ENCODE results near the gene SHMT2. TPM values are rescaled to one million over a fixed set of nuclear protein-coding genes. Genes with fewer than 3 reads are reported as not detected.
A peak's percentile ranks its signal among the peaks of the same experiment; 100 is the strongest.

SHMT2 gene
- total and polyA plus RNA-seq, 9 of the 15 experiments (the other 6 are each of a cell fraction or from before 2014, with no cell fraction given) = 46.1 to 319 (median 115) TPM

- Histone ChIP-seq H3K36me3 (ENCODE audit: control insufficient read depth, insufficient read depth, low read length) (no peaks in the 10 kb centered on the region), H3K79me2 (ENCODE audit: control insufficient read depth, insufficient read depth, low read length) (no peaks in the 10 kb centered on the region), H3K9me1 (ENCODE audit: control insufficient read depth, insufficient read depth, low read length) (peaks cover 2% of the 10 kb centered on the region), H3K4me1 (replicated peaks in 1 of 2; ENCODE audit: control insufficient read depth in 2 of 2, insufficient read depth in 2 of 2, low read length in 2 of 2) (peaks cover 5 to 44% of the 10 kb centered on the region in 2 experiments; a peak in 4 of 5 replicates), H3K9me3 (replicated peaks; ENCODE audit: control insufficient read depth, insufficient read depth, low read depth, low read length) (no peaks in the 10 kb centered on the region), H3K9ac (ENCODE audit: insufficient read depth in 1 of 2, low read depth in 2 of 2, low read length in 2 of 2) (peak overlapping the region in 1 of 2 experiments; percentile 31; a peak in 2 of 4 replicates), H3K4me2 (ENCODE audit: insufficient read depth, low read length) (no peak overlapping the region), H3K4me3 (no peak overlapping the region), H3K27me3 (ENCODE audit: control insufficient read depth in 2 of 2, insufficient read depth in 2 of 2, low read length in 2 of 2) (peaks cover 43 to 74% of the 10 kb centered on the region in 2 experiments), H3K27ac (ENCODE audit: extremely low read depth, low read depth, low read length) (no peak overlapping the region), H4K20me1 (replicated peaks; ENCODE audit: control insufficient read depth, insufficient read depth, low read length) (peaks cover 14% of the 10 kb centered on the region), H2AFZ (ENCODE audit: low read depth, low read length) (no peak overlapping the region)
- in situ Hi-C loops (cut with MboI) (loop anchor here (5.0 to 10.0 kb wide), 2 partner anchors 344 to 426 kb away; partner anchors contain the start of gene PRIM1), intact Hi-C loops (cut with micrococcal nuclease) (no loop called here)
- FAIRE-seq (no peak), ATAC-seq (no peak), DNase-seq (ENCODE audit: extremely low read depth in 1 of 4, low spot score in 3 of 4) (no peak)
- ChIA-PET POLR2A (interaction anchor here (0.6 to 1.0 kb wide), 4 partner anchors 11 to 156 kb away, joined by 3 to 4 read pairs (median 3); partner anchors contain the start of gene SHMT2), CTCF (ENCODE audit: low intra/inter-chr PET ratio) (no interaction called here)
- no TSS peak for BruUV-seq (replicated peaks)
- TF ChIP-seq PHF8 (IDR thresholded peaks at IDR 0.05; ENCODE audit: borderline replicate concordance, low read length) = no peak
- no peak for TF ChIP-seq ZBTB11 (CRISPR knock-in tag; IDR thresholded peaks at IDR 0.05)
- TF ChIP-seq MAFK (IDR thresholded peaks at IDR 0.05; ENCODE audit: low read length) = no peak
- no peak for TF ChIP-seq POLR2AphosphoS2 (IDR thresholded peaks at IDR 0.05; ENCODE audit: low read length)
- WGBS (ENCODE audit: insufficient coverage, low coverage, missing lambda C conversion rate) = 3% methylated on average over 8 of the region's 9 CpGs
Measured at GRCh38 chr12:57181072-57181471, 48.4 kb upstream of the SHMT2 start.

Measured in K562 (cell line).